WERI-Rb-1 (cell line): ENCODE data around the gene CDON.

Experiments
- DNase-seq: peaks from one replicate; pipeline ENCODE4 v3.0.0-alpha.2; 2020
- H3K27ac ChIP-seq: fragments of 250-450 bp; sonication (Bioruptor Pico); 2 replicates; pipeline ENCODE4 v1.5.1; 2020; ENCODE audit warnings: mild to moderate bottlenecking, moderate library complexity
- H3K27me3 ChIP-seq: fragments of 250-450 bp; sonication (Bioruptor Pico); 2 replicates; pipeline ENCODE4 v1.5.1; 2021; ENCODE audit warnings: mild to moderate bottlenecking, low read depth, moderate library complexity; ENCODE audit not compliant: insufficient read depth, severe bottlenecking
- H3K36me3 ChIP-seq: fragments of 250-450 bp; sonication (Bioruptor Pico); 2 replicates; pipeline ENCODE4 v1.5.1; 2020; ENCODE audit warnings: mild to moderate bottlenecking, moderate library complexity
- H3K4me3 ChIP-seq: 2 replicates; pipeline ENCODE4 v1.5.1; 2011; ENCODE audit warnings: low read depth, mild to moderate bottlenecking, control low read depth, low read length
- H3K9me3 ChIP-seq: fragments of 250-450 bp; sonication (Bioruptor Pico); 2 replicates; pipeline ENCODE4 v1.5.1; 2021; ENCODE audit warnings: mild to moderate bottlenecking, moderate library complexity; ENCODE audit not compliant: severe bottlenecking
- TF ChIP-seq, protein P1 (sequence below): IDR thresholded peaks from 2 replicates; pipeline ENCODE4 v1.5.1; 2011; ENCODE audit warnings: low read depth, mild to moderate bottlenecking, control low read depth, inconsistent platforms, low read length

Gene CDON

DNA sequence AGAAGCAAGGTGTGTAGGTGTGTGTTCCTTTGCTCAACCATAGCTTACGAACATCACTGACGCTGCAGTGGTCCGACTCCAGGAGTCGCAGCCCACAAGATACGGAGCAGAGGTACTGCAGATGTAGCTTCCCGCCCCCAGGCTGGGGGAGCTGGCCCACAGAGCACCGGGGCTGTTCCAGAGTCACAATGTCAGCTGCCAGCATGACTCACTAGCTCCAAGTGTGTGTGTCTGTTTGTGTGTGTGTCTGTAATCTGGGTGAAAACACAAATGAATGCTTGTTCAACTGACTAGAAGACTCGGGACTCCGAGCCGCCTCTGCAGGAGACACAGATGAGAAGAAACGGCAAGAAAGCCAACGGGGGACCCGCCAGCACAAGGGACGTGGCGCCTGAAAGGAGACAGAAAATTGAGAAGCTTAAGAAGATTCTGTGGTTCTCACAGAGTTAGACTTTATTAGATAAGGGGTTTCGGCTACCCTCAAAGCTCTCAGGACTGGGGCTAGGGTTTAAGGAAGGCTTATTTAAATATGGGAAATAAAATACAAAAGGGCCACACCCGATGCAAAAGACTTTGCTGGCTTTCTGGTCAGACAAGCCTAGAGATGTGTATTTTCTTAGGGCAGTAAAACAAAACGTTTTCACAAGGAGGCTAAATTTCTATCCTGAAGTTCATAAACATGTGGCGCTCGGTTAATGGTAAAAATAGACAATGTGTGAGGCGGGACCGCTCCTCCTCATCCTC is 106.1 kb downstream of the CDON start:
- H3K27ac ChIP-seq: no peak overlapping the region
- H3K9me3 ChIP-seq: no peaks in the 10 kb centered on the region
- H3K4me3 ChIP-seq: no peak overlapping the region
- DNase-seq: no peak
- peaks cover 17% of the 10 kb centered on the region for H3K36me3 ChIP-seq
- no peaks in the 10 kb centered on the region for H3K27me3 ChIP-seq
- TF ChIP-seq, protein P1, sequence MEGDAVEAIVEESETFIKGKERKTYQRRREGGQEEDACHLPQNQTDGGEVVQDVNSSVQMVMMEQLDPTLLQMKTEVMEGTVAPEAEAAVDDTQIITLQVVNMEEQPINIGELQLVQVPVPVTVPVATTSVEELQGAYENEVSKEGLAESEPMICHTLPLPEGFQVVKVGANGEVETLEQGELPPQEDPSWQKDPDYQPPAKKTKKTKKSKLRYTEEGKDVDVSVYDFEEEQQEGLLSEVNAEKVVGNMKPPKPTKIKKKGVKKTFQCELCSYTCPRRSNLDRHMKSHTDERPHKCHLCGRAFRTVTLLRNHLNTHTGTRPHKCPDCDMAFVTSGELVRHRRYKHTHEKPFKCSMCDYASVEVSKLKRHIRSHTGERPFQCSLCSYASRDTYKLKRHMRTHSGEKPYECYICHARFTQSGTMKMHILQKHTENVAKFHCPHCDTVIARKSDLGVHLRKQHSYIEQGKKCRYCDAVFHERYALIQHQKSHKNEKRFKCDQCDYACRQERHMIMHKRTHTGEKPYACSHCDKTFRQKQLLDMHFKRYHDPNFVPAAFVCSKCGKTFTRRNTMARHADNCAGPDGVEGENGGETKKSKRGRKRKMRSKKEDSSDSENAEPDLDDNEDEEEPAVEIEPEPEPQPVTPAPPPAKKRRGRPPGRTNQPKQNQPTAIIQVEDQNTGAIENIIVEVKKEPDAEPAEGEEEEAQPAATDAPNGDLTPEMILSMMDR: no peak

DNA sequence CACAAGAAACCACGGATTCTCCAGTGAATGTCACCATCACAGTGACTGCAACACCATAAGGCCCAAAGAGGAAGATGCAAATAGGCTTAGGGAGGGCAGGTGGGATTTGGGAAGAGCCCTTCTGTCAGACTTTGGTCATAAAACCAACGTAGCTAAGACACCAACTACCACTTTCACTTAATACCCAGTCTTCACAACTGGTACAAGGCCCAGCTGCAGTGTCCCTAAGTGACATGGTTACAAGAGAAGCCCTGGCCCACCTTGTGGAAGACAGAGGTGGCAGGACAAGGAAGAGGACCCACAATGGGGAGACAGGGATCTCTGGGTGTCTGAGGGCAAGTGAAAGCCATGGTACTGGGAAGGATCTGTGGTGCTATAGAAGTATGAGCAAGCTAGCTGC is 106.8 kb downstream of the CDON start:
- Histone ChIP-seq H3K27ac (no peak overlapping the region), H3K9me3 (no peaks in the 10 kb centered on the region), H3K27me3 (no peaks in the 10 kb centered on the region), H3K36me3 (peaks cover 17% of the 10 kb centered on the region), H3K4me3 (no peak overlapping the region)
- no peak for DNase-seq
- TF ChIP-seq, protein P1: no peak

DNA sequence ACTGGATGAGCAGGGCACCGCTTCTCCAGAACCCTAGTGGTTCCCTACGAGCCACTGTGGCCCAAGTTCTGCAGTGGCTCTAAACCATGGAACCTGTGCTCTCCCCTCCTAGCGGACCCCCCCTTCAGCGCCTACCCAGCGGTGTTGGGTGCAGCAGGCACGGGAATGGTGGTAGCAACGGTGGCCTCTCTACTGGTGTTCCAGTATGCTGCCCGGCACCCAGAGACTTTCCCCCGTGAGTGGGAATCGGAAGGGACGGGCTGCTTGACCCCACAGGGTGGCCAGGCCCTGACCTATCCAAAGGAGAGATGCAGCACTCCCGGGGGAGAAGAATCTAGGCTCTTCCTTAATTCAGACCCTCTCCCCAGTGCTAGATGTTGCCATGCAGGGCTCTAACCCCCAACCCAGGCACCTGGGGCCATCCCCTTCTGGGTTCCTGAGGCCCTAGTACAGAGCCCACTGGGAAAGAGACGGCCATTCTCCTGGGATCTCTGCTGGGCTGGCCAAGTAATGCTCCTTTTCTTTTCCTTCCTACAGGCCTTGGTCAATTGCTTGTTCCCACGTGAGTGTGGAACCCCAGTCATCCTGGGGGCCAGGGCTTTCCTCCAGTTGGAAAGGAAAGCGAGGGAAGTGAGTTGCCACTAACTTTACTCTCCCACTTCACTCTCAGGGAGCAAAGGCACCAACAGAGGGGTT is 107.6 kb downstream of the CDON start:
- Histone ChIP-seq H3K27ac (no peak overlapping the region), H3K4me3 (no peak overlapping the region), H3K9me3 (no peaks in the 10 kb centered on the region), H3K36me3 (peaks cover 12% of the 10 kb centered on the region), H3K27me3 (no peaks in the 10 kb centered on the region)
- TF ChIP-seq, protein P1: no peak
- no peak for DNase-seq

DNA sequence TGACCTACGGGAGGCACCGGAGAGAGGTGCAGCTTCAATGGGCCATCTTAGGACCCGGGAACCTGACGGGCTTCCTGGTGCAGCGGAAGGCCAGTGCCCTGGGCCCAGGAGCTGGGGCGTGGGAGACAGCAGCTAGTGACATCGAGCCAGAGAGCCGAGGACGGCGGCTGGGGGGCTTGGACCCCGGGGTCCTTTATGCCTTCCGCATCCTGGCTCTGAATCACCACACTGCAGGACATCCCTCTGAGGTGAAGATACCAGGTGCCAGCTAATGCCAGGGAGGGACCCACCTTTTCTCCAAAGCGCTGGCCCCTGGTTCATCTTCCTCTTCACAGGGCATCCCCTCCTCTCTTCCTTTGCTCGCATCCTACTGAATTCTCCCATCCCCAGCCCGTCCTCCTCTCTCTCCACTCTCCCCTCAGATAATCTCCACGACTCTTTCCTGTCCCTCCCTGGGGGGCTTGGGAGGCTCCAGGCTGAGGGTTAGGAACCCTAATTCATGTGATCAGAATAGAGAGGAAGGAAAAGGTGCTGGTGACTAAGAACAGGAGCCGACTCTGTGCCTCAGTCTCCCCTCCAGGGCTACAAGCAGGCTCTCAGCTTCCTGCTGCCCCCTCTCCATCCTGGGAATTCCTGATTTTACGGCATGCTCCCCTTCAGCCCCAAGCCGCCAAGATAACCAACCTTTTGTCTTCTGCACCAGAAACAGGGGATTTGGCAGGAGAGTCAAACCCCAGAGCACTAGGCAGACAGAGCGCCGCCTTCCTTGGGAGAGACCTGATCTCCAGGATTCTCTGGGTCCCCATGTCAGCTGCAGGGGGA is 108.3 kb downstream of the CDON start:
- Histone ChIP-seq H3K36me3 (peaks cover 6% of the 10 kb centered on the region), H3K4me3 (no peak overlapping the region), H3K9me3 (no peaks in the 10 kb centered on the region), H3K27ac (no peak overlapping the region), H3K27me3 (no peaks in the 10 kb centered on the region)
- TF ChIP-seq, protein P1: no peak
- no peak for DNase-seq

DNA sequence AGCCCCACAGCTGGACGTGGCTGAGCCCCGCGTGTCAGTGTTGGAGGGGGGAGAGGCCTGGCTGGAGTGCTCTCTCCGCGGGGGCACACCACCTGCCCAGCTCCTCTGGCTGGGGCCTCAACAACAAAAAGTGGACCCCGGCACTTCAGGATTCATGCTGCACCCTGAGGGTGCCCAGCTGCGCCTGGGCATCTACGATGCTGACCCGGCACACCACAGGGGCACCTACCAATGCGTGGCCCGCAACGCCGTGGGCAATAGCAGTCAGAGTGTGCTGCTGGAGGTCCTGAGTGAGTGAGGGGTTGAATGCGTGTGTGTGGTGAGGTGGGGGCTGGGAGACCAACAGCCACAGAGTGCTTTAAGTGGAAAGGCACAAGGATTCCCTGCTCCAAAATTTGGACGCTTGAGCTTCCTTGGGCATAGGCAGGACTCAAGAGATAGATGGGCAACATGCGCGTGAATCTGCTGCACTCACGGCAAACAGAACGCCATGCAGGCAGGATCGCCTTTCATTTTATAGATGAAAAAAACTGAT is 109.2 kb downstream of the CDON start:
- Histone ChIP-seq H3K27me3 (no peaks in the 10 kb centered on the region), H3K9me3 (no peaks in the 10 kb centered on the region), H3K27ac (no peak overlapping the region), H3K36me3 (no peaks in the 10 kb centered on the region; the same call in 1 of the 2 replicates), H3K4me3 (no peak overlapping the region)
- no peak for DNase-seq
- TF ChIP-seq, protein P1: no peak
